Activated CD4-positive, alpha-beta T cell treated with anti-CD3 and anti-CD28 coated beads, Interleukin-2, amount 50 U/mL, for 16 hours (primary cell): Measurements from ENCODE around the gene SETD3.

ENCODE experiments used
- DNase-seq: peaks from one replicate; pipeline ENCODE4 v3.0.0-alpha.2; 2020

The SETD3 gene

DNA sequence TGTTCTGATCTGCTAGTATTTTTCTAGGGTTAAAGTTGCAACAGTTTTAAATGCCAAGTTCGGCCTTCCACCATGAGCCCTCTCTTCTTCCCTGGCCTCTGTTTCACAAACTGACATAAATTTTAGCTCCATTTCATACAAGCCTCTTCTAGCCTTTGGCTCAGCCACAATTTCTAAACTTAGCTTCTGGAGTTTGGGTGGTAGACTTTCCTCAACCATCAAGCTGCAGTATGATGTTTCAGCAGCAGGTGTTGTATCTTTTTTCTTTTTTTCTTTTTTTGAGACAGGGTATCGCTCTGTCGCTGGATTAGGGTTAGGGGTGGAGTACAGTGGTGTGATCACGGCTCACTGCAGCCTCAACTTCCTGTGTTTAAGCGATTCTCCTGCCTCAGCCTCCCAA is 29.4 kb downstream of the SETD3 start:
- DNase-seq = no peak

DNA sequence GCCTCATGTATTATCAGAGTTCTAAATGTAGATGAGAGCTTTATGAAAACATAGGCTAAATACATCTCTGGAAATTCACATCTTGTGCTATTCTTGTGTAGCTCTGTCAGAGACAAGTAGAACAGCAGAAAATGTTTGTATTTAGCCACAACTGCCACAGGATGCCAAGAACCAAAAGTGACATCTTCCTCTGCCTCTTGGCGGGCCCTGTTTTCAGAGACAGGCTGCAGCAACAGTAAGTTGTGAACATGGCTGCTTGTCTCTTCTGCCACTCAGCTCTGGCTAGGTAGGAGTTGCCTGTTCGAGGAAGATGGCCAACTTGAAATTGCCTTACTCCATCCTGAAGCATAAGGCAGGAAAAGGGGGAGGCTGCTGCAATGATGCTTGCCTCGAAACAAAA is 30.4 kb downstream of the SETD3 start:
- no peak for DNase-seq

DNA sequence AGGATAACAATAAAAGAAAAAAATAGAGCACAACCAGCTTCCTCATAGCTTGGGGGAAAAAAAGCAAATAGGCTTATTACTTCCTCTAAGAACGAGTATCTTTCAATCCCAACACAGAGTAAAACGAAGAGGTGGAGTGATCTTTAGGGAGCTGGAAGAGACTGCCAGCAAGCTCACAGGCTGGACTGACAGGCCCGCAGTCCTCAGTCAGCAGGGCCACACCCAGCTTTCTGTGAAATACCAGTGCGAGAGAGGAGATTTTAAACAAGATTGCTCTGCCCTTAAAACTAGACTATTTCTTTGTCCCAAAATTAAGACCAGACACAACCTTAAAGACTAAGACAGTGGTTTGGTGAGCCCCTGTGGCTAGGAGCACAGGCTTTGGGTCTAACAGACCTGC is 32.9 kb downstream of the SETD3 start:
- no peak for DNase-seq

DNA sequence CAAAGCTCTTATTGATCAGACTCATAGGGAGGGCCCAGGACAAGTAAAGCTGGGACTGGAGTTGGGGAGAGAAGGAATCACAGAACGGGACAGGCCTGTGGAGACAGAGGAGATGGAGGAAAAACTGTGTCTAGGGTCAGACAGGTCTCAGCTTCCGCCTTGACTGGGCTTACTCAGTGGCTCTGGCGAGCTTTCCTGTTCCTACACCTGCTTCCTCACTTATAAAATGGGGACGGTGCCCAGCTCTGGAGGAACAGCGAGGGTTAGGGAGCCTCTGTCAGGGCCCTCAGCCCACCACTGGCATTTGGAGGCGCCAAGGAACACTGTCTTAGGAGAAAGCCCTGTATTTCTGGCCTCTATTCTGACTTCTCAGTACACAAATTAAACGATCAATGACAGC is 34.7 kb downstream of the SETD3 start:
- no peak for DNase-seq

DNA sequence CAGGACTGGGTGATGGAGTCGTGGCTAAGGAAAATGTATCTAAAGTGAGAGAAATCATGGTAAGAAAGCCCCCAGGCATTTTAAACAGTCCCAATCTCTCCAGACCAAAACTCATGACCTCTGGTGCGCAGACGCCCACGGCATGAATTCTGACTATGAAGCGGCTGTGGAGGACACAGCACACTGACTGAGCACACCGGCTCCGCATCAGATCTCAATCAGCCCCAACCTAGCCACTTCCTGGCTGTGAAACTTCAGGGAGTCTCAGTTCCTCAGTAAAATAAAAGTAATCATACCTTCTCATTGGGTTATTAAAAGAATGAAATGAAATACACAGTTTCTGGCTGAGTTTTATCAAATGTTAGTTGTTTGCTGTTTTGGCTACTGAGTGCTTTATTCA is 38.7 kb downstream of the SETD3 start:
- DNase-seq = no peak

DNA sequence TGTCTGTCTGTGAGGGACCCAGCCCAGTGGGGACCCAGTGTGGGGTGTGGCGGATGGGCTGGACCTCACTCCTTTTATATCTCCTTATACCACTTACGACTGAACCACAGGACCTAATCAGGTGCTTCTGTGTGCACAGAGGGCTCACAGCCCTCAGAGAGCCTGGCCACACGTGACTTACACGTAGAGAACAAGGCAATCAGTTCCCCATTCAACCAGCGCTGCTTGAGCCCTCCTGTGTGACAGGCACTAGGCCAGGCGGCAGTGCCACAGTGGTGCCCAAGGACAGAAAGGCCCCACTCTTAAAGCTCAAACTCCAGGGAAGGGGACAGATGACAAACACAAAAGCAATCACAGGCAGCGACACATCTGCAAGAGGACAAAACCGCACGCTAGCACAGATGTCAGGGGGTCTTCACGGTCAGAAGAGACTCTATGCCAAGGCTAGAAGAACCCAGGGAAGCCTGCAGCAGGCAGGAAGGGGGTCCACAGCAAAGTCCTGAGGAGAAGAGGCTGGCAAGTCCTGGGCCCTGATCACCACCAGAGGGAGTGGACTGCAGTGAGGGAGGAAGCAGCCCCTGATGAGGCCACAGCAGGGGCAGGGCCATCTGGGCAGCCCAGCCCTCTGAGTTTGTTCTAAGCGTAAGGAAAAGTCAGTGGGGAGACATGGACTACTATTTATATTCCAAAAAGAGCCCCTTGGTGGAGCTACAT is 39.3 kb downstream of the SETD3 start:
- DNase-seq = no peak

DNA sequence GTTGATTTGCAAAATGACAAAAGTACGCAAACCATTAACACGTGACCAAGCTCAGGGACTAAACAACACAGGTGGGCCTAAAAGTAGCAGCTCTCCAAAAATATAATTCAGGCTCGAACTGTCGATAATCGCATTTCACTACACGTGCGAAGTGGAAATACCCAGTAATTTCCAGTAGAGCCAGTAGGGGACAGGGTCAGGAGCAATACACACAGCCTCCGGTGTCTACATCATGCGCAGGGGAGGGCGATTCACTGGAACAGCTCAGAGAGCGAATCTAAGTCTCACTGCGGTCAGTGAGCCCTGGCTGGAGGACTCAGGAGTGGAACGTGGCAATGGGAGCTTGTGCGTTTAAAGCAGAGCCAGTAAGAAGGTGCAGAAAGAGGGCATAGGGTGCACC is 40.4 kb downstream of the SETD3 start:
- DNase-seq = no peak

DNA sequence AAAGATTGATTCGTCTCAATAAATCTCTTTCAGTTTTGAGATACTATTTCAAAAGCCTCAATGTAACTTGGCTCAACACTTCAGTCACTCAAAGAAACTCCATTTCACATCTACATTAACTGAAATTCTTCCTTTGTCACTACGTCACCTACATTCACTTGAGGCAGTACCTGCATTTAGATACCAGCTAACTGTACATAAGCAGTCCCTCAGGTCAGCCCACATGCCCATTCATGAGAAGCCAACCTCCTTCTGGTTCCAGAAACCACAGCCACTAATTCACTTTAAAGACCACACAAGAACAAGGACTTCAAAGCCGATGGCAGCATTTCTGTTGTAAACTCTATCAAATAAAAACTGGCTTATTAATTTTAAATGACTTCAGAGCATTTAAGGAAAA is 43.0 kb downstream of the SETD3 start:
- DNase-seq = no peak

DNA sequence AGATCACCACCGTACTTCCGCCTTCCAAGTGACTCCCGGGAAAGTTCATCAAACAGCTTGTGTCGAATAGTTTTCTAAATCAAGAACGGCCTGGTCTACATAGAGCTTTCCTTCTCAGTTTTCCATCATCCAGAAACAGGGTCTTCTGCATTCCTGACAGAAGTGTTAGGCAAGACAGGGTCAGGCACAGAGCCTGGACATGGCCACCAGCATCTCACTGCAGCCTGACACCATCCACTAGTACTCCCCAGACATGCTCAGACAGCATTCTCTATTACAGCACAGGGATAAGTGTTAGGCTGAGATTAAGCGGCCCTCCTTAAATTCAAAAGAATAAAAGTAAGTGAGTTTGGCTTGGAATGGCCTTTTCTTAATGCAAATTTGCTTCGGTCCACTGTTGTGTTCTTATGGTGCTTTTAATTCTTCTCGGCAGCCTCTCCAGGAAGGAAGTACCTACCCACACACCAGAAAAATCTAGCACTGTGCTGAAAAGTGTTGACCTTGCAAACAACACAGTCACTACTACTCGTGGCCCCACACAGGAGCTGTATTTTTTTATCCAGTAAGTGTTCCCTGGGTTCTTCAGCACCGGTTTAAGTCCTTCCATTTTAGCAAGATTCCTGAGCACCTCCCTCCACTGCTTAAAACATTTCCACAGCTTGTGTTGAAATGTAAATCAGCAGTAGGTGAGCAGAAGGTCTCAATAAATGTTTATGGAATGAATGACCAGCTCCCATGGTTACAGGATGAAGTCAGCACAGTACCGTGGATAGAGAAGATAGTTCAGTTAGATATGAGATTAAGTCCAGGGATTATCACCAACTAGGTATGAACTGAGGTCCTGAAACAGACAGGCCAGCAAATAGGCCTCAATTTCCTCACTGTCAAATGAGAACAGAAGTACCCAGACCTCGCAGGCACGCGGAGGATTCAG is 44.1 kb downstream of the SETD3 start:
- DNase-seq = peak; percentile 29

DNA sequence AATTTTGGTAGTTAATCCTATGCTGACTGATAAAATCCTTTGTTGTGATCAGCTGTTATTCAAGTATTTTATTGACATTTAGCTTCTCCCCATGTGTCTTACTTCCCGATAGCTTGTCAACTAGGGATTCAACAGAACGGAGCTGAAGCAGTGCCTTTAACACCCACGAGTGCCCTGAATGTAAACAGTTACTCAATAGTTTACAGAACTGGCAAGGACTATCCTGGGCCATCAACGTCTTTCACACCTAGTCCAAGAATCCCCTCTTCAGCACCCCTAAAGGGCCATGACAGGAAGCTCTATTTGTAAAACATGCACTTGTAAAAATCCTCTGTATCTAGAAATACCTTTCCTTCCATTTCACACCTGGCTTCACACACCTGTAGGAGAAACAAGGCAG is 45.3 kb downstream of the SETD3 start:
- no peak for DNase-seq

DNA sequence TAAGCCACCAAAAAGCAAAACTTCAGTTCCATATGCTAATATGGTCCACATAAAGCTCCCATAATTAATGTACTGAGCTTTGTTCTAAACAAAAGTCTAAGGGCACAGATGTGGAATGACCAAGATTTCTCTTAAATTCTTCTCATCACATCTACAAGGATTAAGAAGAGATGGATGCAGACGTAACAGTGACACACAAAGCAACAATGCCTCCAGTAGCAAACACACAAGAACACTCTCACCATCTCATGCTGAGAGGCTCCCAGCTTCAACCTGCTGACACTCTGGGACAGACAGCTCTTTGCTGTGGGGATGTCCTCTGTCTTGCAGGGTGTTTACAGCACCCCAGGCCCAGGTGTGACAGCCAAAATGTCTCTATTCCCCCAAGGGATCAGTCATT is 48.2 kb downstream of the SETD3 start:
- DNase-seq = no peak

DNA sequence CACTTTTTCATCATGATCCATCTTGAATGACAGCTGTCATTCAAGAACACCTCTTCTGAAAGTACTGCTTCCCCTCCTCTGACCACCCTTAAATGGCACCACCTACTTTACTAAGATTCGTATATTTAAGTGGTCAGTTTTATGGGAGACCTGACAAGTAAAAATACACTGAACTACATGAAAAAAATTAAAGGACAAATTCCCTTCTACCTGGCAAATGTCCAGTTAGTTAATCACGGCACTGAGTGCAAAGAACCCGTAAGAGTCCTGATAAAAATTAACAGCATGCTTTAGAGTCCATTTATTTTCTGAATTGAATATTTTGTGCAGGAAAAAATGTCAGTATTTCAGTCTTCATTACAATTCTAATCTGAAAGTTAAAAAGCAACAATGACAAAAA is 48.7 kb downstream of the SETD3 start:
- DNase-seq = no peak

DNA sequence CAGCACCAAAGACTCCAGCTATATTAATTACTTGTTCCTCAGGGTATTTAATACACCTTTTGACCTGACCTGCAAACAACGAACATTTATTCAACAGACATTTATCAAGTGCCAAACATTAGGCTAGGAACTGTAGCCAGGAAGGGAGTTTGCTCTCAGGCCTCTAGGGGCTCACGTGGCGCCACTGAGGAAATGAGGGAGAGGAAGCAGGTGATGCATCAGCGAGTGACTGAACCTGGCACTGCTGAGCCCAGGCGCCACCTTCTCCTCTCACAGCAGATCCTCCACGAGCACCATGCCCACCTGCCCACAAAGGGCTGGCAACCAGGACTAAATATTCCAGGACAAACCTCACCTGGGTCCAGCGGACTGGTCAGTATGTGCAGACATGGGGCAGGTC is 50.2 kb downstream of the SETD3 start:
- DNase-seq = peak; percentile 16

DNA sequence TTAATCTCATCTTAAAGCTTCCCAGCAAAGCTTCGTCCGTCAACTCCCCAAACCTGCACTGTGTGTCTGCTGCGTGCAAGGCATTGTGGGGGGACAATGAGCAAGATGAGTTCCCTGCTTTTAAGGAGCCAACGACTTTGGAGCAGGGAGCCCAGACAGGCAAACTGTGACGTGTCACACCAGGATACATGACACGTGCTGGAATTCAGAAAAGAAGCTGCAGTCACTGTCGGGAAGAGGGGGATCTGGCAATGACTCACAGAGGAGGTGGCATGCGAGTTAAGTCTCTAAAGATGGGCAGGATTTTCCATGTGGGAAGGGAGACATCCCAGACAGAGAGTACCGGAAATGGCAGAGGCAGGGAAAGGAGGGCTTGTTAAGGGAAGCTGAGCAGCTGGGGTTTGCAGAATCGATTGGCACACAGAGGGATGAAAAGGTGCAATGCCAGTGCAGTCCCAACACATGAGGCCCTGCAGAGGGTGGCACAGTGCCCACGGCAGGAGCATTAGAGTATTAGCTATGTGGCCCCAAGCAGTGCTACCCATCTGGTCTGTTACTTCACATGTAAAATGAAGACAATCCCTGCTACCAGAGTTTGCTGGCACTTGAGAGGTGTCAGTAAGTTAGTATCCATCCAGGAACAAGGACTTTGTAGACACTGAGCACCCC is 52.9 kb downstream of the SETD3 start:
- no peak for DNase-seq

DNA sequence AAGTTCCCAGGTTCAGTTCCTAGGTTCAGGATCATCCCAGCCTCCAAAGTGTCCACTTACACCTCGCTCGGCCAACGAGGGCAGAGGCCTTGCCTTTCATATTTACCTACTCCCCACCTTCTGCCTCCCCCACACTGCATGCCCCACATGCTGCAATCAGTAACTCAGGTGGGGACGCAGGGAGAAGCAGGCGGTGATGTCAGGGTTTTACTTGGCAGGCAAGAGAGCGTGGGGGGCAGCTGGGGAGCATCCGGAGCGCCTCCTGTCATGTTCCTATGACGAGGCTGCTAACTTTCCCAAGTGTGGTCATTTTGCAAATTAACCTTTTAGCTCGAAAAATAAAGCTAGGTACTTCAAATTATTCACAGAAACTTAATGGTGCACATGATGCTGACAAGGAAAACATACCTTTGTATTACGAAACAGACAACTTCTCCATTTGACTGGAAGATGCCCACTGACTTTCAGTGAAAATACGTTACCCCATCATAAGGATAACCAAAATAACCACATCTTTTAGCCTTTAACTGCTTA is 53.8 kb downstream of the SETD3 start:
- no peak for DNase-seq

DNA sequence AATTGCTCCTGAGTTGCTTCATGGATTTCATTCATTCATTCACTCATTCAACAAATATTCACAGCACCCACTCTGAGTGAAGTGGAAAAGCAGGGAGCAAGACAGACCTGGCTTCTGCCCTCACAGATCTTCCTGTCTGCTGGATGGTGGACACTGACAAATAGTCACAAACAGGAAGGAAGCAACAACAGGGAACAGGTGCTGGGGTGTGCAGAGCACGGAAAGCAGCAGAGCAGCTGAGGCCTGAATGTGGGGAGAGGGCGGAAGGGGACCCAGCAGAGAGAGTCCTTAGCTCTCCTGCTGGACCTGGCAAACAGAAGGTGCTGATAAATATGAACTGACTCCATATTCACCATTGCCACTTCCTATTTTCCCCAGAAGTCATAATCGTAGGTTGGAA is 54.4 kb downstream of the SETD3 start:
- no peak for DNase-seq

DNA sequence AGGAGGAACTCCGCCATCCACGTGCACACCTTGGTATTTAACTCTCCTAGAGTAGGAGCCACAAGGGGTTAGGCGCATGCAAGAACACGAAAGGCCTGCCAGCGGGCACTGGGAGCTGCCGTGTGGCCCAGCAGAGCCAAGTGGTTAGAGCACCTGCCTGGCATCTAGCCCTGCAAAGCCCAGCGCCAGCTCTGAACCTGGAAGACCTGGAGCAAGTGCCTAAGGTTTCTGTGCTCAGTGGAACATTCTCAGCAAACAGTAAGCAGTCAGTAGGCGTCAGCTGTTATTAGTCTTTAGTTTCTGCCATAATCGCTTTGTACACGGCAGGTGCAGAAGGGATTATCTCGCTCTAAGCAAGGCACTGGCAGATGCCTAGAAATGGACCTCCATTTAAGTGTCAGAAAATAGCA is 55.4 kb downstream of the SETD3 start:
- DNase-seq = no peak

DNA sequence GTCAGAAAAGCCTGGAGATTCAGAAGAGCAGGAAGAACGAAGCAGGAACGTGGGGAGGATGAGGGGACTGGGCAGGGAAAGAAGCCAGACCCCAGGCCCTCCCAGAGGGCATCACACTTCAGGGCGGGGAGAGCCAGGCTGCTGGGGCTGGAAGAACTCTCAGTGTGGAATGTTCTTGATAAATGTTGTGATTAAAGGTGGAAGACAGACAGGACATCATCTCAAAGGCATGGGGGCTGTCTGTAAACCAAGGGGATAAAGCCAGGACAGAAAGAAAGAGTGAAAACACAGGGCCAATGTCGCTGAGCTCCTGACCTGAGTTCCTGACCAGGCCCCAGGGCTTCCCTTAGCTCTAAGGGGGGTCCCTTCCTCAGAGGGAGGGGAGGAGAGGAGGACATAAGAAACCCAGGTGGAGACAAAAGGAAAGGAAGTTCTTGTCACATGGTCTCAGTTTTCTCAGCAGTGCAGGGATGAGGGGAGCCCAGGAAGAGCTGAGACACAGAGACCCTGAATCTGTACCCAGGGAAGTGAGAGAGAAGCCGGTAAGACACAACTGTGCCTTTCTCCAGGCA is 56.3 kb downstream of the SETD3 start:
- no peak for DNase-seq

DNA sequence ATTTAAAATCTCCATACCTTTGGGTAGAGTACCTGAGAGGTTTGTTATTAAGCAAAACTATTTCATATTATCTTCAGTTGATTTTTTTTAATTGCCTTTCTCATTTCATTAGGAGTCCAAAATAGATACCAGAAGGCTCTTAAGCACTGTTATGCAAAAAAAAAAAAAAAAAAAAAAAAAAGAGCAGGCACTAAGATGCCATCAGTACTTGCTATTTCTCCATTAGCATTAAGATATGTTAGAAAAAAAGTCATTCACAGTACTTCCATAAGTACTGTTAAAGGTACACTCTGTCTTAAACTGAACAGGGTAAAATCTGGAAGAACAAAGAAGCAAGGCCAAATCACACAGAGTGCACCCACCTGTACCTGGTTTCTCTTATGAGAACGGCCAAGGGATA is 57.2 kb downstream of the SETD3 start:
- no peak for DNase-seq

DNA sequence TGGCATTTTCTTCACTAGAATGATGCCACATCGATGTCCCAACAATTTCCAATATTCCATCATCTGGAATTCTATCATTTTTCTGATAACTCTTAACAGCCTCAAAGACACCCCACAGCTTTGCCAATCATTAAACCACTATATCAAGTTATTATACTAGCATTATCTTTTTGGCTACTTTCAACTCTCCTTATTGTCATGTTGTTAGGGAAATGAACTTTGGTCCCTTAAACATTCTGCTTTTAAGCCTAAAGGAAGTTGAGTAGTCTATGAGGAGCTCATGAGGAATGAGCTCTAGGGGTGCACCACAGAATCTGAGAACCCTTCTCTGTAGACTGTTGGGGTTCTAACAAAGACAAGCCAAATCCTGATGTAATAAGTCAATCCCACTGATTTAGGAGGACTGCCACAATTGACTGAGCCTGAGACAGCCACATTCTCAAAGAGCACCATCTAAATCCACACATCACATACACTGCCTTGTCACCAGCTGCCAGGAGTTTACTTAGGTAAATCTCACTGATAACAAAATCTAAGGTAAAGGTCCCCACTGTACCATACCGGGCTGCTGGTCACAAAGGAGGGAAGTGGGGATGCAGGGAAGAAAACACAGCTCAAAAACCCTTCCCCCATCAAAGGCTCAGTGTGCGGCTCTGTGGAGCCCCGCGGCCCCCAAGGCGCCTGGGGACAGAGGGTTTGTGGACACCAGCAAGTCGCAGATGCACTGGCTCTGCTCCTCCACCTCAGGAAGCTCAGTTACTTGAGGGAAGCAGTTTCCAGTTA is 58.2 kb downstream of the SETD3 start:
- DNase-seq = no peak

DNA sequence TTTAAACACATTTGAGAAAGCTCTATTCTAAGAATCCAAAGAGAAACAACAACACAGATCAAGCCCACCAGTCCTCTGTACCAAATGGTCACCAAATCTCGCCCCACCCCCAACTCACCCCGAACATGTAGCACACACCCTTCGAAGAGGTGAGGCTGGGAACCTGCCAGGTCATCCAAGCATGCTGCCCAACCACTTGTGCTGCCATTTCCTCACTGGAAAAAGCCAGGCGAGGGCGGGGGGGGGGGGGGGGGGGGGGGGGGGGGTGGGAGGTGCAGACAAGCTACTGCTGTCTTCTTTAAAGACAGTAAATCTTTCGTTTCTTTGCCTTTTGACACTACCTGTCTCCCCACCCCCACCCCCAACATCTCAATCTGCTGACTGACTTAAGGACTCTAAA is 59.9 kb downstream of the SETD3 start:
- DNase-seq = no peak

DNA sequence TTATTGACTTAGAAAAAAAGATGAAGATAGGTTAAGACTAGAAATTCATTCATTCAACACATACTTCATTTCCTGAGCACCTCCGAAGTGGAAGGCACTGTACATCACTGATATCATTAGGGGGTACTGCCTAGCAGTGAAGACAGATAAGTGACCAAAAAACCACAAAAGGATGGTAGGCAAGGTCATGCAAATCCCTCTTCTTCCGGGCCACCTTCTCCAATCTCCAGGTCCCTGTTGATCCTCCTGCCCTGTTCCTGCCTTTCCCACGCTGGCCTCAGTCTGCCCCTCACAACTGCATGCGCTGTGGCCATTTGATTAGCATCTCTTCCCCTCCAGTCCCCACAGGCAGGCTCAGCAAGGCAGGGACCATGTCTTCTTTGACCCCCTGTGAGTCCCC is 60.8 kb downstream of the SETD3 start:
- DNase-seq = no peak
